Ascending aorta (tissue), 2 donors: ENCODE data around the gene HAUS3. TPM values are rescaled to one million over a fixed set of nuclear protein-coding genes. Genes with fewer than 3 reads are reported as not detected.

Source experiments
- DNase-seq, 2 donors: peaks; one replicate each; pipeline ENCODE4 v3.0.0-alpha.2; 2019; ENCODE audit warnings: low spot score in 2 of 2
- H3K27ac ChIP-seq, 2 donors: fragments of 200-600 bp; sonication (generic); one replicate each; pipeline ENCODE4 v1.5.1; 2016 to 2017; ENCODE audit warnings: mild to moderate bottlenecking in 1 of 2
- H3K27me3 ChIP-seq: fragments of 200-600 bp; sonication (generic); one replicate; pipeline ENCODE4 v1.5.1; 2017
- H3K36me3 ChIP-seq, 2 donors: fragments of 200-600 bp; sonication (generic); one replicate each; pipeline ENCODE4 v1.5.1; 2016
- H3K4me1 ChIP-seq, 2 donors: fragments of 200-600 bp; sonication (generic); one replicate each; pipeline ENCODE4 v1.5.1; 2016 to 2017; ENCODE audit warnings: mild to moderate bottlenecking in 1 of 2
- H3K4me3 ChIP-seq, 2 donors: fragments of 200-600 bp; sonication (generic); one replicate each; pipeline ENCODE4 v1.5.1; 2016 to 2017; ENCODE audit warnings: mild to moderate bottlenecking in 1 of 2
- H3K9me3 ChIP-seq, 2 donors: fragments of 200-600 bp; sonication (generic); one replicate each; pipeline ENCODE4 v1.5.1; 2016
- intact Hi-C: fragments of 100-400 bp; cut with DNase I; formaldehyde crosslinking; loops from one replicate; pipeline ENCODE4 v1.15.1; 2023
- total RNA-seq: library from RNA; depleted of rRNA; stranded (reverse); fragments of >200 nt; gene quantifications from one replicate; pipeline ENCODE4 v1.1.0, GENCODE V29; 2016
- TF ChIP-seq, protein P1 (sequence below), 3 experiments: fragments of 200-600 bp in 2 of 3; fragments of 450-650 bp in 1 of 3; sonication (generic) in 2 of 3; IDR thresholded peaks; one replicate each; pipeline ENCODE4 v1.5.1; 2016 to 2019; ENCODE audit warnings: antibody characterized with exemption in 3 of 3, mild to moderate bottlenecking in 1 of 3, moderate library complexity in 1 of 3

HAUS3 gene
- total RNA-seq, 1 donor from 2014 or later = 9.0 TPM

DNA sequence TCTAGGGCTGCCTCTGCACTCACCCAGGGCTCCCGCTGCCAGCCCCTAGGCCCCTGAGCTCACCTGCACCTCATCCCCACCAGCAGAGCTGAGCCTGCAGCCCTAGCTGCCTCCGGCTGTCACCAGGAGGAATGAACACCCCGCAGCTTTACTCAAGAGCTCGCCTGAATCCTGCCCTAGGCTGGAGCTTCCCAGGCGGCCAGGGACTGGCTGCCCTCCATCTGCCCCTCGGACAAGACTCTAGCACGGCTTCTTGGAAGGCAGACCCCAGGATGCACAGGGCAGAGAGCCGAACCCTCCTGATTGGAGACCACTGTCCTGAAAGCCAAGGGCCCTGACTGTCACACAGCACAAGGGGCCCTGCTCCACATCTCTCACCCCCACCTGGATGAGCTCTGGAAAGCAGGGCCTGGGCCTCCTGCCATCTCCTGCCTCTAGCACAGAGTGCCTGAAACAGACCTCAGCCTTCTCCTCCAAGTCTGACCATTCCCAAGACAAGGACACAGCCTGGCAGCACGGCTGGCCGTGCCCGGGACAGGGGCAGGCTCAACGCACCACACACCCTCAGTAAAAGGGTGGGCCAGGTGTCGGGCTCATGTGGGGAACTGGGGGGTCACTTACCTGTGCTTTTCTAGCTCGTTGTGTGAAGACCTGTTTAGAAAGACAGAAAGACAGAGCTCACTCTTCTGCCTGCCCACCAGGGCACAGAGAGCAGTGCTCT, 15.6 kb upstream of the HAUS3 start:
- Histone ChIP-seq H3K36me3 (peaks cover 6 to 24% of the 10 kb centered on the region in 2 donors), H3K27ac (peak overlapping the region; percentile 95 to 96), H3K27me3 (no peaks in the 10 kb centered on the region), H3K4me1 (peaks cover 48 to 68% of the 10 kb centered on the region in 2 donors), H3K4me3 (peak overlapping the region; percentile 24 to 98), H3K9me3 (no peaks in the 10 kb centered on the region)
- peak; percentile 8 to 63 for DNase-seq
- TF ChIP-seq, protein P1, sequence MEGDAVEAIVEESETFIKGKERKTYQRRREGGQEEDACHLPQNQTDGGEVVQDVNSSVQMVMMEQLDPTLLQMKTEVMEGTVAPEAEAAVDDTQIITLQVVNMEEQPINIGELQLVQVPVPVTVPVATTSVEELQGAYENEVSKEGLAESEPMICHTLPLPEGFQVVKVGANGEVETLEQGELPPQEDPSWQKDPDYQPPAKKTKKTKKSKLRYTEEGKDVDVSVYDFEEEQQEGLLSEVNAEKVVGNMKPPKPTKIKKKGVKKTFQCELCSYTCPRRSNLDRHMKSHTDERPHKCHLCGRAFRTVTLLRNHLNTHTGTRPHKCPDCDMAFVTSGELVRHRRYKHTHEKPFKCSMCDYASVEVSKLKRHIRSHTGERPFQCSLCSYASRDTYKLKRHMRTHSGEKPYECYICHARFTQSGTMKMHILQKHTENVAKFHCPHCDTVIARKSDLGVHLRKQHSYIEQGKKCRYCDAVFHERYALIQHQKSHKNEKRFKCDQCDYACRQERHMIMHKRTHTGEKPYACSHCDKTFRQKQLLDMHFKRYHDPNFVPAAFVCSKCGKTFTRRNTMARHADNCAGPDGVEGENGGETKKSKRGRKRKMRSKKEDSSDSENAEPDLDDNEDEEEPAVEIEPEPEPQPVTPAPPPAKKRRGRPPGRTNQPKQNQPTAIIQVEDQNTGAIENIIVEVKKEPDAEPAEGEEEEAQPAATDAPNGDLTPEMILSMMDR (IDR thresholded peaks at IDR 0.05) = no peak
- intact Hi-C loops = loop anchor here (2.0 kb wide), 1 partner anchor 1035 kb away; the partner anchor contains the start of gene RGS12

DNA sequence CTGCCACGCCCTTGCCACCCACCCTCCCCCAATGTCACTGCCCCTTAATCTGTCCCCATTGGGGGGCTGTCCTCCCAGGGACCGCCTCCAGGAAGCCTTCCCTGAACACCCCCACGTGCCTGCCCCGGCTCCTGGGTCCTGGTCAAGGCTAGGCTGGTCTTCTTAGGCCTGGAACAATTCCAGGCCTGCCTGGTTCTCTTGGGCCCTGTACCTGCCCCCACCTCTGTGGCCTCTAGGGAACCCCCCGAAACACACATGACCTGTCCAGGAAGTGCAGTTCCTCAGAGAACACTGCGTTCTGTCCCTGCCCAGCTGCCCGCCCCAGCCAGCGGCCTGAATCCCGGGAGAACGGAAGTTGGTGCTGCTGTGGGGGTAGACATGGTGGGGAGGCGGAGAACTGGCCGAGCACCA, 14.9 kb upstream of the HAUS3 start:
- H3K9me3 ChIP-seq = no peaks in the 10 kb centered on the region
- peak overlapping the region; percentile 24 to 98 for H3K4me3 ChIP-seq
- peaks cover 48 to 68% of the 10 kb centered on the region in 2 donors for H3K4me1 ChIP-seq
- TF ChIP-seq, protein P1 (IDR thresholded peaks at IDR 0.05) = no peak
- H3K36me3 ChIP-seq = peaks cover 12 to 32% of the 10 kb centered on the region in 2 donors
- H3K27me3 ChIP-seq = no peaks in the 10 kb centered on the region
- intact Hi-C loops = loop anchor here (2.0 kb wide), 1 partner anchor 1036 kb away; the partner anchor contains the start of gene RGS12
- H3K27ac ChIP-seq = peak overlapping the region; percentile 95 to 96
- DNase-seq = peak; percentile 71 to 79

DNA sequence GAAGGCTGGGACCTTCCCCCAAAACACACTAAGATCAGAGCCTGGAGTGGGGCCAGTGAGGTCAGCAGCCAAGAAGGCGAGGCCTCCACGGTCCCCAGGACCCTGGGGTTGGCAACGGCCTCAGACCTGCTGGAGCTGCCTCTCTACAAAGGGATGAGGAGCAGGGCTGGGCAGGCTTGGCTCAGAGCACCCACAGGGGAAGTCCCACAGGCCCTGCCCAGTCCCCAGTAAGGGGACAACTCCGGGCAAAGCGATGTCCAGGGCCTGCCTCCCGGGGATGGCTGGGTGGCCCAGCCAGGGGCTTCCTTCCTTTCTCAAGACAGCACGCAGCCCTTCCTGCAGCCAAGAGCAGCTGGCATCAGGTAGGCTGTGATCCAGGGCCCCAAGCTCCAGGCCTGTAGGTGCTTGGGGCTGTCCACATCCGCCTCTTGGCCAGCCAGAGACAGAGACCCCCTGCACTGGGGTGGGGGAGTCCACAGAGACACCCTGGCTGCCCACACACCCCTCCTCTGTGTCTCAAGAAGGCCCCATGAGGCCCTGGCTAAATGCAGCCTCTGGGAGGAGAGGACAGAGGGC, 14.3 kb upstream of the HAUS3 start:
- H3K27me3 ChIP-seq = no peaks in the 10 kb centered on the region
- H3K4me3 ChIP-seq = peak overlapping the region; percentile 26 to 98
- DNase-seq = peak; percentile 23 to 68
- peaks cover 48 to 68% of the 10 kb centered on the region in 2 donors for H3K4me1 ChIP-seq
- peak overlapping the region; percentile 95 to 96 for H3K27ac ChIP-seq
- H3K9me3 ChIP-seq = no peaks in the 10 kb centered on the region
- intact Hi-C loops = loop anchor here (2.0 kb wide), 1 partner anchor 1037 kb away; the partner anchor contains the start of gene RGS12
- peaks cover 15 to 37% of the 10 kb centered on the region in 2 donors for H3K36me3 ChIP-seq
- TF ChIP-seq, protein P1 (IDR thresholded peaks at IDR 0.05) = no peak

DNA sequence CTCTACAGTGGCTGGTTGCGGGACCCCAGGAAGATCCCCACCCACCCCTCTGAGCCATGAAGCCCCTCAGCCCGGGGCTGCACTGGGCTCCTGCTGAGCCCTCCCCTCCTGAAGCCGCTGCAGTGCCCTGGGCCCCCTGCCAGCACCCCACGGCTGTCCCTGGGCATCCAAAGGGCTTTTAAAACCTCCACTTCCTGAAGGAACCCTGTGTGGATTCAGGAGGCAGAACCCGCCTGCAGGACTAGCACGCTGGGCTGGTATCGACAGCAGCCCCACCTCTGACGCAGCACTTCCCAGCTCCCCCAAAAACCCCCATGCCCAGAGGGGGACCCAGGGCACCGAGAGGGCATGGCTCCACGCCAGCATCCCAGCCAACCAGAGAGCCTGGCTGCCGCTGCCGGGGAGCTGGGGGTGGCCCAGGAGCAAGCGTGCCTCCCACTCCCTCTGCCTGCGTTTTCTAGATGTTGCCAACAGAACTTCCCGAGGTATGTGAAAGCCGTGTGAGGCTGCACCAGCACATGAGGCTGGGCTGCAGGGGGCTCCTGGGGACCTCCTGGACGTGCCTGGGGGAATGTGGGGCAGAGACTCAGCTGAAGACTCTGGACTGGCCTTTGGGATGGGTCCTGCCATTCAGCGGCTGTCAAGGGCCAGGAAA, 13.7 kb upstream of the HAUS3 start:
- intact Hi-C loops = loop anchor here (2.0 kb wide), 1 partner anchor 1037 kb away; the partner anchor contains the start of gene RGS12
- H3K27me3 ChIP-seq = no peaks in the 10 kb centered on the region
- H3K36me3 ChIP-seq = peaks cover 21 to 43% of the 10 kb centered on the region in 2 donors
- TF ChIP-seq, protein P1 (IDR thresholded peaks at IDR 0.05) = no peak
- H3K9me3 ChIP-seq = no peaks in the 10 kb centered on the region
- H3K4me1 ChIP-seq = peaks cover 47 to 67% of the 10 kb centered on the region in 2 donors
- DNase-seq = peak; percentile 11 to 65
- peak overlapping the region; percentile 95 to 96 for H3K27ac ChIP-seq
- H3K4me3 ChIP-seq = peak overlapping the region; percentile 26 to 98

DNA sequence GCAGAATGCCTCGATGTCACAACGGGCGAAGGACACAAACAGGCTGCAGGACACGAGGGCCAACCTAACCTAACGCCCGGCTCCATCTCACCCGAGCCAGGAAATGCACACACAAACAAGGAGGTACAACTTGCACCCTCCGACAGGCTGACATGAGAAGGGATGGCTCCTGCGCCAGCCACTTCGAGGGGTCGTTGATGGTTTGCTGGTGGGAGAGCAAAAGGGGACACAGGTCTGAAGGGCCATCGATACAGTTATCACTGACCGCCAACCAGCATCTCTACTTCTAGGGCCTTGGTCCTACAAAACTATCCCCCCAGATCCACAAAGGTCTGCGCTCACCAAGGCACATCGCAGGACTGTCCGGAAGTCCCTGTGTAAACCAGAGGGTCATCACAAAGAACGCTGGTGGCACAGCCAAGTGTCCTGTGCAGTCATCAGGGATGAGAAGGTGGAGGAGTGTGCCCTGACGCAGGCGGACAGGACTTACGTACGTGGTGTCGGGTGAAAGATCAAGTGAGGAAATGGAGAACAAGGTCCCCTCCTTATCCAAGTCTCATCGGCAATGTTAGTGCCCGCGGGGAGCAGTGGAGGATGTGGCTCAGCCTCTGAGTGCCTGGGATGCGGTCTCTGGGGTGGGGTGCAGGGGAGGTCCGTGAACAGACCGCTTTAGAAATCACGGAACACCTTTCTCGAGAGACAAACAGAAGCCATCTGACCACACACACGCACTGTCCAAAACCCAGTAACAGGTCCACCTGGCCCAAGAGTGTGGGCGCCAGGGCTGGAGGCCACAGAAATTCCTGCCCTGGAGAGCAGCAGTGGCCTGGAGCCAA, 13.0 kb upstream of the HAUS3 start:
- peak overlapping the region in 1 of 2 donors; percentile 98 for H3K4me3 ChIP-seq
- peak; percentile 2 to 45 for DNase-seq
- H3K36me3 ChIP-seq = peaks cover 29 to 51% of the 10 kb centered on the region in 2 donors
- peak overlapping the region; percentile 95 to 96 for H3K27ac ChIP-seq
- H3K4me1 ChIP-seq = peaks cover 40 to 59% of the 10 kb centered on the region in 2 donors
- no peaks in the 10 kb centered on the region for H3K9me3 ChIP-seq
- TF ChIP-seq, protein P1 (IDR thresholded peaks at IDR 0.05) = no peak
- intact Hi-C loops = no loop called here
- no peaks in the 10 kb centered on the region for H3K27me3 ChIP-seq
